Astrocyte (in vitro differentiated cells and primary cell): ENCODE results near the gene UHRF2.

ENCODE experiments used
- CTCF ChIP-seq: IDR thresholded peaks from 2 replicates; pipeline ENCODE4 v1.5.1; 2011; ENCODE audit warnings: low read depth, mild to moderate bottlenecking, inconsistent platforms, low read length, moderate library complexity; ENCODE audit not compliant: insufficient read depth
- EZH2 ChIP-seq: IDR thresholded peaks from 2 replicates; pipeline ENCODE4 v1.6.1; 2012; ENCODE audit warnings: mild to moderate bottlenecking, low read length, inconsistent platforms; ENCODE audit not compliant: insufficient read depth

GRCh38 chr9:6444128-6444527 lies 31.1 kb downstream of the UHRF2 start:
- TF ChIP-seq CTCF: no peak
- TF ChIP-seq EZH2: no peak
